ENCODE data around the gene KRT33A. TPM values are rescaled to one million over a fixed set of nuclear protein-coding genes. Genes with fewer than 3 reads are reported as not detected.
A peak's percentile ranks its signal among the peaks of the same experiment; 100 is the strongest.

Gene KRT33A
- total and polyA plus RNA-seq, 5 donors, result not detected

DNA sequence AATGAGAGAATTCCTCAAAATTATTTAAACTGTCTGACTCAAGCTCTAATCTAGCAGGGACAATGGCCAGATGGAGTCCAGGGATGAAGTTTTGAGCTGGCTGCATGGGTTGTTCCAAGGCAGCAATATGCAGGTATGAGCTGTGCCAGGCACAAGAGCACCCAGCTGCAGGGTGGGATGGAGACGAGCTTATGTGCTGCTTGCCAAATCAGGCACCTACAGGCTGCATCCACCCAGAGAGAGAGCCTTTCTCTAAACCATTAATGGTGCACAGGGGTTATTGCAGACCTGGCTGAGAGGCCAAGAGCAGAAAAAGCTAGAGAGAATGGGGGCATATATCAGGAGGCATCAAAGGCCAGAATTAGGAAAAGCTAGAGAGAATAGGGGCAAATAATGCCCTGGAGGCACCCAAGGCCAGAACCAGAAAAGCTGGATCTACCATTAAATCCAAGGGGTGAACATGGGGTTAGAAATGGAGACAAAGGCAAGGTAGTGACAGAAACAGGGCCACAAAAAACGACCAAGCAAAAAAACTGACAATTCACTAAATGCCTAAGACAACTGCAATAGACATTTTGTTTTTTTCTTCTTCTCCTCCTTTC lies 11.0 kb downstream of the KRT33A start:
- 53% methylated on average over 2 of the region's 2 CpGs for whole genome bisulfite sequencing
- Histone ChIP-seq H3K27ac (ENCODE audit: low read length) (no peak overlapping the region), H3K4me1 (ENCODE audit: control insufficient read depth, insufficient read depth, low read length) (no peaks in the 10 kb centered on the region), H3K4me3 (ENCODE audit: low read length) (no peak overlapping the region), H3K27me3 (ENCODE audit: control insufficient read depth, insufficient read depth) (no peaks in the 10 kb centered on the region), H3K9me3 (ENCODE audit: control insufficient read depth, low read length) (peaks cover 2% of the 10 kb centered on the region)
- no peak for DNase-seq
- intact Hi-C loops (cut with DNase I), result no loop called here
- no peak for ATAC-seq

DNA sequence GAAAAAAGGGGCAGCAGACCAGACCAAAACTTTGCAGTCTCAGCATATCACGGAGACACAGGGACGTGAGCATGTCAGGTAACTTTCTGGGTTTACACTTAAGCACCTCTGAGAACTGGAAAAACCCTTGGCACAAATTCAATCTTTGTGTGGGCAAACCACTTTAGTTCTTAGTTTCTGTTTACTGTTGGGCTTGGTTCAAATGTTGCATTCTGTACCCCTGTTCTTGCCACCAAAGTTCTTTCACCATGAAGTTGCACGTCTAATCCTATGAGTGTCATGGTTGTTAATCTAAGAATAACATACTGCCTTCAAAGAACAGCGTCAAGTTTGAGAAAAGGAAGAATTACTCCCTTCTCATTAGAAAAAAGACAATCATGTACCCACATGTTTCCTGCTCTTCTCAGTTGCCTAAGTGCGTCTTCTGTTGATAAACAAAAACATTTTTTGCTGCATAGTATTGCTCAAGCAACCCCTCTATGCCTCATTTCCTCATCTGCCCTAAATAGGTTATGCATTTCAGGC lies 11.6 kb downstream of the KRT33A start:
- WGBS, result 41% methylated on average over 5 of the region's 5 CpGs
- Histone ChIP-seq H3K9me3 (ENCODE audit: control insufficient read depth, low read length) (peaks cover 2% of the 10 kb centered on the region), H3K27ac (ENCODE audit: low read length) (no peak overlapping the region), H3K4me1 (ENCODE audit: control insufficient read depth, insufficient read depth, low read length) (no peaks in the 10 kb centered on the region), H3K4me3 (ENCODE audit: low read length) (no peak overlapping the region), H3K27me3 (ENCODE audit: control insufficient read depth, insufficient read depth) (no peaks in the 10 kb centered on the region)
- intact Hi-C loops (cut with DNase I), result no loop called here
- DNase-seq (no peak), ATAC-seq (no peak)

DNA sequence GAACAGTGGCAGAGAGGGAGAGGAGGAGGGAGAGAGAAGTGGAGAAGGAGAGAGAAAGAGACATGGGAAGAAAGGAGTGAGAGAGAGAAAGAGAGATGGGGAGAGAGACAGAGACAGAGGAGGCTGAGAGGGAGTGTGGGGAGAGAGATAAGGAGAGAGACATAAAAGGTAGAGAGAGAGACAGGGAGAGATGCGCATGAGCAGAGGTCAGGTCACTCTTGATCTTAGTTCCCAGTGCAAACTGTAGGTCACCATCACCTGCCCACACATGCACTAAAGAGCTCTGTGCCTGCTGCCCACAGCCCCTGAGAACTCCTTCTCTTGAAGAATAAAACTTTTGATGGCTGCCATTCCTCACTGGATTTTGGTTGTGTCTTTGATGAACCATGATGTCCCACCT lies 14.9 kb downstream of the KRT33A start:
- intact Hi-C loops (cut with DNase I), result no loop called here
- no peak overlapping the region for H3K27ac ChIP-seq (ENCODE audit: low read length)
- H3K9me3 ChIP-seq (ENCODE audit: control insufficient read depth, low read length), result no peaks in the 10 kb centered on the region
- ATAC-seq, result no peak
- H3K4me1 ChIP-seq (ENCODE audit: control insufficient read depth, insufficient read depth, low read length), result no peaks in the 10 kb centered on the region
- no peak overlapping the region for H3K4me3 ChIP-seq (ENCODE audit: low read length)
- 100% methylated on average over 1 of the region's 1 CpG for WGBS
- DNase-seq, result no peak
- H3K27me3 ChIP-seq (ENCODE audit: control insufficient read depth, insufficient read depth), result no peaks in the 10 kb centered on the region

- WGBS, result 66% methylated on average over 6 of the region's 6 CpGs
- intact Hi-C loops (cut with DNase I), result no loop called here
- no peaks in the 10 kb centered on the region for H3K9me3 ChIP-seq (ENCODE audit: control insufficient read depth, low read length)
- ATAC-seq (no peak), DNase-seq (no peak)
- no peaks in the 10 kb centered on the region for H3K27me3 ChIP-seq (ENCODE audit: control insufficient read depth, insufficient read depth)
- H3K27ac ChIP-seq (ENCODE audit: low read length), result no peak overlapping the region
- no peak overlapping the region for H3K4me3 ChIP-seq (ENCODE audit: low read length)
- H3K4me1 ChIP-seq (ENCODE audit: control insufficient read depth, insufficient read depth, low read length), result no peaks in the 10 kb centered on the region
Observed at GRCh38 chr17:41334385-41335305, 16.0 kb downstream of the KRT33A start.

GRCh38 chr17:41333836-41334235 lies 16.8 kb downstream of the KRT33A start:
- Histone ChIP-seq H3K4me3 (ENCODE audit: low read length) (no peak overlapping the region), H3K9me3 (ENCODE audit: control insufficient read depth, low read length) (no peaks in the 10 kb centered on the region), H3K4me1 (ENCODE audit: control insufficient read depth, insufficient read depth, low read length) (no peaks in the 10 kb centered on the region), H3K27ac (ENCODE audit: low read length) (no peak overlapping the region), H3K27me3 (ENCODE audit: control insufficient read depth, insufficient read depth) (no peaks in the 10 kb centered on the region)
- DNase-seq, result no peak
- intact Hi-C loops (cut with DNase I), result no loop called here
- 90% methylated on average over 3 of the region's 3 CpGs for WGBS
- no peak for ATAC-seq

DNA sequence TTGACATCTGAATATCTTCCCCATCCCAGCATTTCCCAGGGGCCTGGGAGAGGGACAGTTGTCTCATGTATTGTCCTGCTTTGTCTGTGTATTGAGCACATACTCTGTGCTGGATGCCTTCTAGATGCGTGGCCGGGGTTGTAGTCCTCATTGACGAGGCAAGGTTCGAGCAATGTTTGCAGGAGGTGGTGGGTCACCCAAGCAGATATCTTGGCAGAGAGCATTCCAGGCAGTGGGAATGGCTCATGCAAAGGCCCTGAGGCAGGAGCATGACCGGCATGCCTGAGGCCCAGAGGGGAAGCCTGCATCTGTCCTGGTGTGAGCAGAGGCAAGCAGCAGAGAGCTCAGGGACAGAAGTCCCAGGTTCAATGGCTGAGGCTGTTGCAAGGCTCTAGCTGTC lies 17.5 kb downstream of the KRT33A start:
- ATAC-seq (no peak), DNase-seq (no peak)
- intact Hi-C loops (cut with DNase I), result no loop called here
- 95% methylated on average over 5 of the region's 5 CpGs for WGBS
- H3K27me3 ChIP-seq (ENCODE audit: control insufficient read depth, insufficient read depth), result no peaks in the 10 kb centered on the region
- no peak overlapping the region for H3K27ac ChIP-seq (ENCODE audit: low read length)
- no peaks in the 10 kb centered on the region for H3K9me3 ChIP-seq (ENCODE audit: control insufficient read depth, low read length)
- no peaks in the 10 kb centered on the region for H3K4me1 ChIP-seq (ENCODE audit: control insufficient read depth, insufficient read depth, low read length)
- H3K4me3 ChIP-seq (ENCODE audit: low read length), result no peak overlapping the region

- Histone ChIP-seq H3K9me3 (ENCODE audit: control insufficient read depth, low read length) (no peaks in the 10 kb centered on the region), H3K4me1 (ENCODE audit: control insufficient read depth, insufficient read depth, low read length) (no peaks in the 10 kb centered on the region), H3K4me3 (ENCODE audit: low read length) (no peak overlapping the region), H3K27me3 (ENCODE audit: control insufficient read depth, insufficient read depth) (no peaks in the 10 kb centered on the region), H3K27ac (ENCODE audit: low read length) (no peak overlapping the region)
- intact Hi-C loops (cut with DNase I), result no loop called here
- ATAC-seq (no peak), DNase-seq (no peak)
- WGBS, result 77% methylated on average over 2 of the region's 2 CpGs
Observed at GRCh38 chr17:41332239-41332638, 18.4 kb downstream of the KRT33A start.

DNA sequence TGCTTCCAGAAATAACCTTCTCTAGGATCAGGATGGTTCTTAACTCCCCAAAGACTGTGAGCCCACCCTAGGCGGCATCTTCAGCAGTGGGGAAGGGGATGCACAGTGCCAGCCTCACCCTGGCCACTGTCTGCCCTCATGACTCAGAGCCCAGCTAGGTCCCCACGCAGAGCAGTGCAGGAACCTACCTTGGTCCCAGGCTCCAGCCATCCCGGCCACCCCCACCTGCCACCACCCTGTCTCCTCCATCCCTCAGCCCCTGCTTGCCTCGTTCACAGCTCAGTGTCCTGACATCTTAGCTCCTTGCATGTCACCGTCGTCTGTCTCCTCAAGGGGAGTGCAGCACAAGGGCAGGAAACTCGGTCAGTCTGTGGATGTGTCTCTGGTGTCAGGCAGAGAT lies 19.0 kb downstream of the KRT33A start:
- no peaks in the 10 kb centered on the region for H3K4me1 ChIP-seq (ENCODE audit: control insufficient read depth, insufficient read depth, low read length)
- intact Hi-C loops (cut with DNase I), result no loop called here
- H3K4me3 ChIP-seq (ENCODE audit: low read length), result no peak overlapping the region
- H3K27me3 ChIP-seq (ENCODE audit: control insufficient read depth, insufficient read depth), result no peaks in the 10 kb centered on the region
- no peak overlapping the region for H3K27ac ChIP-seq (ENCODE audit: low read length)
- WGBS, result 63% methylated on average over 7 of the region's 7 CpGs
- ATAC-seq, result no peak
- DNase-seq, result no peak
- H3K9me3 ChIP-seq (ENCODE audit: control insufficient read depth, low read length), result no peaks in the 10 kb centered on the region

GRCh38 chr17:41329279-41329948 lies 21.2 kb downstream of the KRT33A start:
- DNase-seq (peak in 1 of 3 donors; percentile 62), ATAC-seq (peak in 1 of 2 donors; percentile 22)
- no peak overlapping the region for H3K27ac ChIP-seq (ENCODE audit: low read length)
- WGBS, result 50% methylated on average over 13 of the region's 13 CpGs
- no peaks in the 10 kb centered on the region for H3K27me3 ChIP-seq (ENCODE audit: control insufficient read depth, insufficient read depth)
- no peaks in the 10 kb centered on the region for H3K9me3 ChIP-seq (ENCODE audit: control insufficient read depth, low read length)
- intact Hi-C loops (cut with DNase I), result no loop called here
- no peak overlapping the region for H3K4me3 ChIP-seq (ENCODE audit: low read length)
- no peaks in the 10 kb centered on the region for H3K4me1 ChIP-seq (ENCODE audit: control insufficient read depth, insufficient read depth, low read length)

DNA sequence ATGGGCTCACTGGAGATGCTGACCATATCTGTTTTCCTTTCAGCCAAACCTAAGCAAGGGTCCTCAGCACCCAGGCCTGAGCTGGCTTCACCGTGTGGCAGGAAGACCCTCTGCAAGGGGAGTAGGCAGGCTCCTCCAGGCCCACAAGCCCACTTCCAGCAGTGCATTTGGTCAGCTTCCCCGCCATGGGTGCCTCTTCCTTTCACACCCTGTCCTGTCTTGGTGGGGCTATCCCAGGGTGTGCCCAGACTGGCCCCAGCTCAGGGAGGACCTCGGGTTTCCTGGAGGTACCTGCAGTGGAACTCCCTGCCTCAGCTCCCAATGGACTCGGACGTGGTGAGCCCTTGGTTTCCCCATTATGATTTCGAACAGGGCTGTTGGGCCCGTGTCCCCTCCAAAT lies 22.4 kb downstream of the KRT33A start:
- Histone ChIP-seq H3K4me3 (ENCODE audit: low read length) (no peak overlapping the region), H3K9me3 (ENCODE audit: control insufficient read depth, low read length) (no peaks in the 10 kb centered on the region), H3K4me1 (ENCODE audit: control insufficient read depth, insufficient read depth, low read length) (no peaks in the 10 kb centered on the region), H3K27ac (ENCODE audit: low read length) (no peak overlapping the region), H3K27me3 (ENCODE audit: control insufficient read depth, insufficient read depth) (no peaks in the 10 kb centered on the region)
- intact Hi-C loops (cut with DNase I), result no loop called here
- ATAC-seq, result no peak
- WGBS, result 86% methylated on average over 7 of the region's 7 CpGs
- no peak for DNase-seq
